GM11168 (cell line): ENCODE measurements around the gene PLIN4.
"Not testable (repeated sequence)": the region's sequence is repeated elsewhere in the genome, so short reads cannot be mapped to it uniquely, and the experiment has no call there.

Experiments used
- in situ Hi-C: fragments of 300-500 bp; cut with MboI; formaldehyde crosslinking; loops from one replicate; pipeline ENCODE4 v1.12.0; 2022; ENCODE audit warnings: low sequenced_read_pairs; ENCODE audit not compliant: unreplicated experiment

Gene PLIN4

GRCh38 chr19:4547303-4548237 is 29.3 kb upstream of the PLIN4 start:
- in situ Hi-C loops, result no loop called here

GRCh38 chr19:4543842-4544647 is 25.8 kb upstream of the PLIN4 start:
- in situ Hi-C loops, result no loop called here

- in situ Hi-C loops, result no loop called here
Measured at GRCh38 chr19:4542896-4543841, 24.9 kb upstream of the PLIN4 start.

GRCh38 chr19:4541806-4542145 is 23.5 kb upstream of the PLIN4 start:
- in situ Hi-C loops, result not testable (repeated sequence)

GRCh38 chr19:4541114-4541805 is 23.0 kb upstream of the PLIN4 start:
- in situ Hi-C loops, result no loop called here

GRCh38 chr19:4539693-4540581 is 21.7 kb upstream of the PLIN4 start, which contains the start of gene LRG1:
Gene LRG1 (minus strand): TSS chr19:4540036. CDS start chr19:4540013, 23 bp downstream.
- in situ Hi-C loops, result no loop called here

- in situ Hi-C loops, result no loop called here
Measured at GRCh38 chr19:4539169-4539692, 20.9 kb upstream of the PLIN4 start.

- in situ Hi-C loops, result no loop called here
Measured at GRCh38 chr19:4538601-4538954, 20.3 kb upstream of the PLIN4 start.

- in situ Hi-C loops, result no loop called here
Measured at GRCh38 chr19:4537953-4538600, 19.8 kb upstream of the PLIN4 start.

GRCh38 chr19:4536798-4537197 is 18.5 kb upstream of the PLIN4 start:
- in situ Hi-C loops, result no loop called here

- in situ Hi-C loops, result no loop called here
Measured at GRCh38 chr19:4534836-4535658, 16.8 kb upstream of the PLIN4 start, which contains the start of gene PLIN5. Gene PLIN5 (minus strand): TSS chr19:4535224. CDS start chr19:4534074, 1,150 bp downstream.

- in situ Hi-C loops, result no loop called here
Measured at GRCh38 chr19:4533835-4534424, 15.6 kb upstream of the PLIN4 start.

GRCh38 chr19:4533334-4533733 is 15.0 kb upstream of the PLIN4 start:
- in situ Hi-C loops, result no loop called here

GRCh38 chr19:4531562-4532165 is 13.4 kb upstream of the PLIN4 start:
- in situ Hi-C loops, result no loop called here

GRCh38 chr19:4529924-4530522 is 11.7 kb upstream of the PLIN4 start:
- in situ Hi-C loops, result no loop called here

- in situ Hi-C loops, result no loop called here
Measured at GRCh38 chr19:4528843-4529242, 10.6 kb upstream of the PLIN4 start.
